ENCODE results near the gene SSX2IP.
"Not testable (repeated sequence)": the region's sequence is repeated elsewhere in the genome, so short reads cannot be mapped to it uniquely, and the experiment has no call there.

Gene SSX2IP

DNA sequence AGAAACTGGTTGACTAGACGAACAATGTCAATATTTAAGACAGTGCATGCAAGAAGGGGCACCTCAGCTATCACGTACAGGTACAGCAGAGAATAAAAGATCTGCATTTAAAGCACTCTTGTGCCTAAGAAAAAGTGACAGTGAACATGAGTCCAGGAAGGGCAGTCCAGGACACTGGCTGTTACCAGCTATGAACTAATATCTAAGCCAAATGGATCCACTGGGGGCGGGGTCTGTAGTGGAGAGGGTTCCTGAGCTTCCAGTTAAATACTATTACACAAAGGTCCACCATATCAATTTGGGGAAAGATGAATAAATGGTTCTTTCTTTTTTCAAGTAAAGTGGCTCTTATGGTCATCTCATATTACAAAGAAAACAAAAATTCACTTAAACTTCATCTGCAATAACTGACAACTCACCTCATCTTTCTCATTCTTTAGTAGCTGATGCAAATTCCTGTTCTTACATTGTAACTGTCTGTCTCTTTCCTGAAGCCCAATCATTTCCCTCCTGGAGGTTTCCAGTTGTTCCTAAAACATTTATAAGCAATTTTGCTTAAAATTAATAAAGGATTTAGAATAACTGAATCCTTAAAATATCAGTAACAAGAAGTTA, 24.5 kb downstream of the SSX2IP start:
- DNase-seq (ENCODE audit: extremely low read depth, low read depth): no peak
- TF ChIP-seq, protein P1, sequence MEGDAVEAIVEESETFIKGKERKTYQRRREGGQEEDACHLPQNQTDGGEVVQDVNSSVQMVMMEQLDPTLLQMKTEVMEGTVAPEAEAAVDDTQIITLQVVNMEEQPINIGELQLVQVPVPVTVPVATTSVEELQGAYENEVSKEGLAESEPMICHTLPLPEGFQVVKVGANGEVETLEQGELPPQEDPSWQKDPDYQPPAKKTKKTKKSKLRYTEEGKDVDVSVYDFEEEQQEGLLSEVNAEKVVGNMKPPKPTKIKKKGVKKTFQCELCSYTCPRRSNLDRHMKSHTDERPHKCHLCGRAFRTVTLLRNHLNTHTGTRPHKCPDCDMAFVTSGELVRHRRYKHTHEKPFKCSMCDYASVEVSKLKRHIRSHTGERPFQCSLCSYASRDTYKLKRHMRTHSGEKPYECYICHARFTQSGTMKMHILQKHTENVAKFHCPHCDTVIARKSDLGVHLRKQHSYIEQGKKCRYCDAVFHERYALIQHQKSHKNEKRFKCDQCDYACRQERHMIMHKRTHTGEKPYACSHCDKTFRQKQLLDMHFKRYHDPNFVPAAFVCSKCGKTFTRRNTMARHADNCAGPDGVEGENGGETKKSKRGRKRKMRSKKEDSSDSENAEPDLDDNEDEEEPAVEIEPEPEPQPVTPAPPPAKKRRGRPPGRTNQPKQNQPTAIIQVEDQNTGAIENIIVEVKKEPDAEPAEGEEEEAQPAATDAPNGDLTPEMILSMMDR (IDR thresholded peaks at IDR 0.05; ENCODE audit: low read depth, low read length): no peak

DNA sequence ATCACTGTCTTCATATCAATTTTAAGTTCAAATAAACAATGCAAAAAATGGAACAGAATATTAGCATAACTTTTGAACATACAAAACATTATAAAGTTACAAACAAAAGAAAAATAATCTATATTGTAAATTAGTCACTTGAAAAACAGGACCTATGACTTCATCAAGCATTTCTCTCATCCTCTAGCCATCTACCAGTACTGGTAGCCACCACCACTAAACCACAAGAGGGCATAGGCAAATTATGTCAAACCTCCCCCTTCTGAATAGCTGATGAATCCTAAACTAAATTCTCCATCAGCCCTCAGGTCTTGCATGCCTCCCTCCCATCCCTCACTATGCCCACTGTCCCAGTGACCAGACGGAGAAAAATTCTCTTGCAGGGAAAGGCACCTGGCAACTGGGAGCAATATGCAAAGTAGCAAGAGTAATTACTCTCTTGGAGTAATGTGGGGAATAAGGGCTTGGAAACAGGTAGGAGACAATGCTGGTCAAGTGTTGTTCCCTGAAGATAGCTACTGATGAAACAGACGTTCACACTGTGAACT, 37.1 kb downstream of the SSX2IP start:
- no peak for DNase-seq (ENCODE audit: extremely low read depth, low read depth)
- TF ChIP-seq, protein P1 (IDR thresholded peaks at IDR 0.05; ENCODE audit: low read depth, low read length): no peak

GRCh38 chr1:84644472-84644871, 45.8 kb downstream of the SSX2IP start:
- TF ChIP-seq, protein P1 (IDR thresholded peaks at IDR 0.05; ENCODE audit: low read depth, low read length): no peak
- no peak for DNase-seq (ENCODE audit: extremely low read depth, low read depth)

- no peak for DNase-seq (ENCODE audit: extremely low read depth, low read depth)
- TF ChIP-seq, protein P1 (IDR thresholded peaks at IDR 0.05; ENCODE audit: low read depth, low read length): no peak
These were observed 47.1 kb downstream of the SSX2IP start for GRCh38 chr1:84643183-84643582.

GRCh38 chr1:84642774-84643173, 47.5 kb downstream of the SSX2IP start:
- no peak for DNase-seq (ENCODE audit: extremely low read depth, low read depth)
- TF ChIP-seq, protein P1 (IDR thresholded peaks at IDR 0.05; ENCODE audit: low read depth, low read length): no peak

DNA sequence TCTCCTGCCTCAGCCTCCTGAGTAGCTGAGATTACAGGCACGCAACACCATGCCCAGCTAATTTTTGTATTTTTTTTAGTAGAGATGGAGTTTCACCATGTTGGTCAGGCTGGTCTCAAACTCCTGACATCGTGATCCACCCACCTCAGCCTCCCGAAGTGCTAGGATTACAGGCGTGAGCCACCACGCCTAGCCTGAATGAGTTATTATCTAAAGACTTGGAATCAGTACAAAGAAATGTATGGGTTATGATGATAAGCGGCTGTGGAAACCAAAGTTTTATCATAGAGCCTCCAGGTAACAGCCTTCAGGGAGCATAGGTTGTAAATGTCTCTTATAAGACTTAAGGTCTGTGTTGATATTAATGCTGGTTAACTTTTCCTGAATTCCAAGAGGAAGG, 50.5 kb downstream of the SSX2IP start:
- not testable (repeated sequence) for DNase-seq (ENCODE audit: extremely low read depth, low read depth)

DNA sequence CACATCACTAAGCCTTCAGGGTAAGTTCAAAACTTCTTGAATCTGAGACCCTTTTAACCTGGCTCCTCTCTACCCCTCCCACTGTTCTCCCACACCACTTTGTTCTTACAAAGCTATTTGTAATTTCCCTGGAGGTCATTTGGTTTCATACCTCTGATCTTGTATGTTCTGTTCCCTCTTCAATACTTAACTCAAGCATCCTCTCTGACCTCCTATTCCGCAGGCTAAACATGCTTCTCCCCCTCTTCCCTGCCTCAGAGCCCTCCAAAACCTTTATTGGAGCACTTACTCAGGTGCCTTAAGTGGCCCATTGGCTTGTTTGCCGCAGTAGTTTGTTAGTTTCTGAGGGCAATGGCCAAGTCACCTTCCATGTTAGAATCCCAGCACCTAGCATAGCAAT, 54.8 kb downstream of the SSX2IP start:
- no peak for DNase-seq (ENCODE audit: extremely low read depth, low read depth)
- TF ChIP-seq, protein P1 (IDR thresholded peaks at IDR 0.05; ENCODE audit: low read depth, low read length): no peak

Measured in AG09319 (cell line).